Osteocyte (in vitro differentiated cells): ENCODE data around the gene ACAP2. TPM values are rescaled to one million over a fixed set of nuclear protein-coding genes. Genes with fewer than 3 reads are reported as not detected.

Experiments used
- DNase-seq: peaks from one replicate; pipeline ENCODE4 v3.0.0; 2021; ENCODE audit warnings: mixed read lengths; ENCODE audit not compliant: unreplicated experiment; ENCODE audit errors: extremely low spot score
- H3K27ac Mint-ChIP-seq: one replicate; pipeline ENCODE4 v1.8.0; 2021; ENCODE audit warnings: mild to moderate bottlenecking, mixed read lengths; ENCODE audit not compliant: unreplicated experiment
- H3K27me3 Mint-ChIP-seq: one replicate; pipeline ENCODE4 v1.8.0; 2021; ENCODE audit warnings: mixed read lengths; ENCODE audit not compliant: unreplicated experiment
- H3K36me3 Mint-ChIP-seq: one replicate; pipeline ENCODE4 v1.8.0; 2021; ENCODE audit warnings: mixed read lengths; ENCODE audit not compliant: unreplicated experiment
- H3K4me1 Mint-ChIP-seq: one replicate; pipeline ENCODE4 v1.8.0; 2021; ENCODE audit warnings: mixed read lengths; ENCODE audit not compliant: unreplicated experiment
- H3K4me3 Mint-ChIP-seq: one replicate; pipeline ENCODE4 v1.8.0; 2021; ENCODE audit warnings: mild to moderate bottlenecking, moderate library complexity, mixed read lengths; ENCODE audit not compliant: unreplicated experiment
- H3K9me3 Mint-ChIP-seq: one replicate; pipeline ENCODE4 v1.8.0; 2021; ENCODE audit warnings: mixed read lengths; ENCODE audit not compliant: unreplicated experiment
- total RNA-seq: library from RNA; stranded (reverse); gene quantifications from 2 replicates; pipeline ENCODE4 v1.2.1, GENCODE V29; 2021
- TF ChIP-seq, protein P1 (sequence below): fragments of 200-600 bp; sonication (generic); IDR thresholded peaks from 2 replicates; pipeline ENCODE4 v1.5.0; 2021; ENCODE audit warnings: antibody characterized with exemption, mild to moderate bottlenecking, moderate library complexity

ACAP2 gene
- total RNA-seq, 1 donor from 2014 or later: 55.1 TPM

DNA sequence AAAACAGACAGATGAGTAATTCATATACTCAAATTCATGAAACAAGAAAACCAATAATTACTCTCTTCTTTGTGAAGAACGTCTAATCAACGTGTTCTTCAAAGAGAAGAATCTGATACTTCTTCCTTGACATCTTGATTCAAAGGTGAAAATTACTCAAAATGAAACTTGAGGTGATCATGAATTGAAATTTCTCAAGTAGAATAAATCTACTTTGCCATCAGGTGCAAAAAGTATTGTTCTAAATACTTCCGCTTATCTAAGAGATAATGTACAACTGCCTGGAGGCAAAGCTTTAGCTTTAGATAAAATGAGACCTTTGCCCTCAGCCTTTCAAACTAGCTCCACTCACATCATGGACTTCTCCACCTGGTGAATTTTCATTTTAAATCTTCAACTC is 158.0 kb downstream of the ACAP2 start:
- Mint-ChIP-seq H3K27me3 (no peaks in the 10 kb centered on the region), H3K9me3 (no peaks in the 10 kb centered on the region), H3K36me3 (peaks cover 30% of the 10 kb centered on the region), H3K27ac (peak overlapping the region; percentile 63), H3K4me3 (no peak overlapping the region), H3K4me1 (peaks cover 17% of the 10 kb centered on the region)
- DNase-seq: no peak
- TF ChIP-seq, protein P1, sequence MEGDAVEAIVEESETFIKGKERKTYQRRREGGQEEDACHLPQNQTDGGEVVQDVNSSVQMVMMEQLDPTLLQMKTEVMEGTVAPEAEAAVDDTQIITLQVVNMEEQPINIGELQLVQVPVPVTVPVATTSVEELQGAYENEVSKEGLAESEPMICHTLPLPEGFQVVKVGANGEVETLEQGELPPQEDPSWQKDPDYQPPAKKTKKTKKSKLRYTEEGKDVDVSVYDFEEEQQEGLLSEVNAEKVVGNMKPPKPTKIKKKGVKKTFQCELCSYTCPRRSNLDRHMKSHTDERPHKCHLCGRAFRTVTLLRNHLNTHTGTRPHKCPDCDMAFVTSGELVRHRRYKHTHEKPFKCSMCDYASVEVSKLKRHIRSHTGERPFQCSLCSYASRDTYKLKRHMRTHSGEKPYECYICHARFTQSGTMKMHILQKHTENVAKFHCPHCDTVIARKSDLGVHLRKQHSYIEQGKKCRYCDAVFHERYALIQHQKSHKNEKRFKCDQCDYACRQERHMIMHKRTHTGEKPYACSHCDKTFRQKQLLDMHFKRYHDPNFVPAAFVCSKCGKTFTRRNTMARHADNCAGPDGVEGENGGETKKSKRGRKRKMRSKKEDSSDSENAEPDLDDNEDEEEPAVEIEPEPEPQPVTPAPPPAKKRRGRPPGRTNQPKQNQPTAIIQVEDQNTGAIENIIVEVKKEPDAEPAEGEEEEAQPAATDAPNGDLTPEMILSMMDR: no peak

GRCh38 chr3:195282961-195283360 is 159.9 kb downstream of the ACAP2 start:
- Mint-ChIP-seq H3K27me3 (no peaks in the 10 kb centered on the region), H3K4me1 (peaks cover 17% of the 10 kb centered on the region), H3K4me3 (no peak overlapping the region), H3K27ac (no peak overlapping the region), H3K9me3 (no peaks in the 10 kb centered on the region), H3K36me3 (peaks cover 22% of the 10 kb centered on the region)
- TF ChIP-seq, protein P1: no peak
- DNase-seq: no peak

- Mint-ChIP-seq H3K4me1 (peaks cover 14% of the 10 kb centered on the region), H3K4me3 (no peak overlapping the region), H3K27ac (no peak overlapping the region), H3K36me3 (peaks cover under 1% of the 10 kb centered on the region), H3K27me3 (no peaks in the 10 kb centered on the region), H3K9me3 (no peaks in the 10 kb centered on the region)
- TF ChIP-seq, protein P1: no peak
- DNase-seq: no peak
These were observed 168.4 kb downstream of the ACAP2 start for GRCh38 chr3:195274259-195274966.

GRCh38 chr3:195271410-195272243 is 171.2 kb downstream of the ACAP2 start:
- no peaks in the 10 kb centered on the region for H3K9me3 Mint-ChIP-seq
- peaks cover 20% of the 10 kb centered on the region for H3K4me1 Mint-ChIP-seq
- peak overlapping the region; percentile 84 for H3K4me3 Mint-ChIP-seq
- peak; percentile 97 for DNase-seq
- no peaks in the 10 kb centered on the region for H3K36me3 Mint-ChIP-seq
- peak overlapping the region; percentile 71 for H3K27ac Mint-ChIP-seq
- H3K27me3 Mint-ChIP-seq: no peaks in the 10 kb centered on the region
- TF ChIP-seq, protein P1: peak; percentile 98

DNA sequence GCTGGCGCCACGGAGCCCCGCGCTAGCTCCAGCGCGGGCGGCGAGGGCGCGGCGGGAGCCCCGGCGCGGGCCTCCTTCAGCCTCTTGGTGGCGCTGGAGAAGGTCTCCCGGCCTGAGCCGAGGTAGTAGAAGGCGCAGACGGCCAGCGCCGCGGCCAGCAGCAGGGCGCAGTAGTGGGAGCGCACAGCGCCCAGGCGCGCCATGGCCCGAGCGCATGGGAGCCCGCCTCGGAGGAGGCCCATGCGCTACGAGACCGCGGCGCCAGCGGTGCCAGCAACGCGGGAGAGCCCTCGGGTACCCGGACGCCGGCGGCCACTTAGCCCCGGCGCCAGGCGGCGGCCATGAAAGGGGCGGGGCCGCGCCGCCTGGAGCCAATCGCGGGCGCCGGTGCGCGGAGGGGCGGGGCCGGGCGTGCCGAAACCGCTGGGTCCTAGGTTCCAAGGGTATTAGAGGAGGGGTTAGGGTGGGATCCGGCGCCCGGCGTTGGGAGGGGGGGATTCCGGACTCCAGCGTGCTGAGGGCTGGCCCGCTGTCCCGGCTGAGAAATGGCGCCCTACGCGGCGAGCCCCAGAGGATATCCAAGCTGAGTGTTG is 171.9 kb downstream of the ACAP2 start, which contains the start of gene XXYLT1:
Gene XXYLT1, minus strand, starts transcription at position 343 of the 593 bp plus-strand sequence. Its CDS starts 101 bp downstream, at position 242.
- peak within 1 kb of the TSS; percentile 76 for H3K27ac Mint-ChIP-seq
- peaks cover 20% of the 10 kb centered on the region for H3K4me1 Mint-ChIP-seq
- peaks cover 3% of the 10 kb centered on the region for H3K36me3 Mint-ChIP-seq
- no peaks in the 10 kb centered on the region for H3K9me3 Mint-ChIP-seq
- DNase-seq: peak; percentile 96
- H3K4me3 Mint-ChIP-seq: peak within 1 kb of the TSS; percentile 84
- no peaks in the 10 kb centered on the region for H3K27me3 Mint-ChIP-seq
- TF ChIP-seq, protein P1: peak; percentile 80
